Astrocyte of the cerebellum (primary cell): ENCODE data around the gene CDKAL1.

Experiments
- DNase-seq: peaks from one replicate; pipeline ENCODE4 v3.0.0-alpha.2; 2011; ENCODE audit warnings: low read depth
- H3K4me3 ChIP-seq: 2 replicates; pipeline ENCODE4 v1.5.1; 2011; ENCODE audit warnings: mild to moderate bottlenecking, low read depth, low read length, moderate library complexity
- in situ Hi-C: cut with HindIII; loops from 2 replicates; pipeline ENCODE4 v1.10.0; 2017; ENCODE audit warnings: low sequenced_read_pairs
- TF ChIP-seq, protein P1 (sequence below): IDR thresholded peaks from 2 replicates; pipeline ENCODE4 v1.5.1; 2012; ENCODE audit warnings: low read length, low read depth, moderate library complexity, mild to moderate bottlenecking; ENCODE audit errors: missing control alignments

CDKAL1 gene

DNA sequence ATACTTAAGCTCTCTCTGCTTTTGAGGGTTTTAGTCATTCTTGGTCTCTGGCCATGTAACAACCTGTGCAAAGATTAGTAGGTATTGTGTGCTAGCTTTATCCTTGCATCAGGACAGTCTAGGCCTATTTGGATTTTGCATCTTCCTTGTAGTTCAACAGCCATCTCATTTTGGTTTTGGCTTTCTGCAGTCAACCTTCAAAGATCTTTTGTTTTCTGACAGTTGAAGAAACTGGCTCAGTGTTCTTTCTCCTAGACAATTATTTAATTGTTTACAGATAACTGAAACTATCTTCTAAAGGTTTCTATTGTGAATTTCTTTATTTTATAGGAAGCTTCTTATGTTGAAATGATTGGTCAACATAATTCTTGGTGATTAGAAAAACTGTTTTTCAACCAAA lies 307.5 kb downstream of the CDKAL1 start:
- TF ChIP-seq, protein P1, sequence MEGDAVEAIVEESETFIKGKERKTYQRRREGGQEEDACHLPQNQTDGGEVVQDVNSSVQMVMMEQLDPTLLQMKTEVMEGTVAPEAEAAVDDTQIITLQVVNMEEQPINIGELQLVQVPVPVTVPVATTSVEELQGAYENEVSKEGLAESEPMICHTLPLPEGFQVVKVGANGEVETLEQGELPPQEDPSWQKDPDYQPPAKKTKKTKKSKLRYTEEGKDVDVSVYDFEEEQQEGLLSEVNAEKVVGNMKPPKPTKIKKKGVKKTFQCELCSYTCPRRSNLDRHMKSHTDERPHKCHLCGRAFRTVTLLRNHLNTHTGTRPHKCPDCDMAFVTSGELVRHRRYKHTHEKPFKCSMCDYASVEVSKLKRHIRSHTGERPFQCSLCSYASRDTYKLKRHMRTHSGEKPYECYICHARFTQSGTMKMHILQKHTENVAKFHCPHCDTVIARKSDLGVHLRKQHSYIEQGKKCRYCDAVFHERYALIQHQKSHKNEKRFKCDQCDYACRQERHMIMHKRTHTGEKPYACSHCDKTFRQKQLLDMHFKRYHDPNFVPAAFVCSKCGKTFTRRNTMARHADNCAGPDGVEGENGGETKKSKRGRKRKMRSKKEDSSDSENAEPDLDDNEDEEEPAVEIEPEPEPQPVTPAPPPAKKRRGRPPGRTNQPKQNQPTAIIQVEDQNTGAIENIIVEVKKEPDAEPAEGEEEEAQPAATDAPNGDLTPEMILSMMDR = no peak
- in situ Hi-C loops = no loop called here
- no peak overlapping the region for H3K4me3 ChIP-seq
- DNase-seq = no peak

DNA sequence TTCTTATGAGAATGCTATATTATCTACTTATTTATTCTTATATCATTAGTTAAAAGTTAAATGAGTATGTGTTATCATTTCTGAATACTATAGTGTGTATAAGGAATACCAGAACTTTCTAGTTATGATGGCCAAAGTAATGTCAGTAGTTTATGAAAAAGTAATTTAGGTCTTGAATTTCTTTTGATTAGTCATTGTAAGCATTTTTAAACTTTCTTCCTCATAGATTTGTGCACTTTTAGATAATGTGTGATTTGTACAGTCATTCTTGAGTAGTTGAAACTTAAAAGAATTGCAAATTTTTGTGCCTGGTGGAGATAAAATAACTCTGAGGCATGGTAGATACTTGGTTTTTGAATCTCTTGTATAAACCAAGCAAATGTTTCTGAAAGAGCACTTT lies 311.3 kb downstream of the CDKAL1 start:
- DNase-seq = no peak
- in situ Hi-C loops = no loop called here
- H3K4me3 ChIP-seq = no peak overlapping the region
- TF ChIP-seq, protein P1 = no peak

DNA sequence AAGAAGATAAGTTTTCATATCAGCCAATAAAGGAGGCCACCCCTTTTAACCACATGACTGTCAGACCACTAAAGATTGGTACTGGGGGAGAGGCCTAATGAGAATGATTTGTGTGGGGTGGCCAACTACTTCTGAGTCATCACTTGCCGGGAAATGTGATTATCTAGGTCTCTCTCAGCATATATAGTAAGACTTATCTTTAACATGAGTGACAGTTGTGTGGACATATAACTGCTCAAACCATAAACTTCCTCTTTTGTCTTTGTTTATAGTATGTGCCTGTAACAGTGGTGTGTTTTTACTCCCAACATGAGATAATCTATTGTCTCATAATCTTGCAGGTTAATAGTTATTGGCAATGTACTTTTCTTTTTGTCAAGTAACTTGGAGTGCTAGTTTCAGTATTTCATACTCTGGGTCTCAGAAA lies 312.4 kb downstream of the CDKAL1 start:
- H3K4me3 ChIP-seq = no peak overlapping the region
- in situ Hi-C loops = no loop called here
- TF ChIP-seq, protein P1 = no peak
- DNase-seq = no peak

DNA sequence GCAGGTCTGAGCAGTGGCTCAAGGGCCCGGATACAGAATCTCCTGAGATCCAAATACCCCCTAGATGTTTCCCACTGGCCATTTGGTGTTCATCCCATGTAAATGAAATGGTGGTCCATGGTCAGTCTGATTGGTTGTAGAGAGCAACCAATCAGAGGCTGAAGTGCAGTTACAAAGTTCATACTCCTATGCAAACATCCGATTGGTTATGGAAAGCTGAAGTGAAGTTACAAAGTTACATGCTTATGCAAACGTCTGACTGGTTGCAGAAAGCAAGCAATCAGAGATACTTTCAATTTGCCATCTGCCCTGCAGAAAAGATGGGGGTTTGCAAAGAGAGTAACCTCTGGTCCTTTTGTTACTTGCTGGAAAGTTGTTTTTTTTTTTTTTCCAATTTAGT lies 313.6 kb downstream of the CDKAL1 start:
- H3K4me3 ChIP-seq = no peak overlapping the region
- DNase-seq = no peak
- in situ Hi-C loops = no loop called here
- TF ChIP-seq, protein P1 = no peak

DNA sequence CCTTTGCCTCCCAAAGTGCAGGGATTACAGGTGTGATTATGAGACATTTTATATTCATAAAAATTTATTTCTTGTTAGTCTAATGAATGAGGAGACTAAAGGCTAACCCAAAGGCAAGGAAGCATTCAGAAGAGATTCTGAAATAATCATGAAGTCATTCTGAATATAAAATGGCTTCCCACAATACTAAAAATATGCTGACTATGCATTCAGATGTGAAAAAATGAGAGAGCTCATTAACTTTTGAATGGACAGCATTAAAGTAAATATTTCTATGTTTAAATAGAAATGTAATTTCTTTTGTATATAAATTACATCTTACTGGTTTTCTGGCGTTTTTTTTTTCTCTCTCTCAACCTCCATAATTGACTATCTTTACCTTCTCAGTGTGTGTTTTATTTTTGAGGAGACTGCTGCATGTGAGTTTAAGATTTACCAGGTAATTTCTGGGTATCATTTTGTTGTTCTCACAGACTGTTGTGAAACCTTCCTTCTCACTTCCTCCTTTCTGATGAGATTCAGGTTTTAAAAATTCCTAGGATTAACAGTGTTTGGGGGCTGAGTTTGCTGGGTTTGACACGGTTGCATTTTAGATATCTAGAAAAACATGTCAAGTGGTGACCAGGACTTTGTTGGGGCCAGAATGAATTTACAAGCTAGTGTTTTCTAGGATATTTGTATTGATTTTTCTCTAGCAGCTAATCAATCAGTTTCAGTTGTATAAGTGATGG lies 316.6 kb downstream of the CDKAL1 start:
- no peak for DNase-seq
- TF ChIP-seq, protein P1 = no peak
- in situ Hi-C loops = no loop called here
- H3K4me3 ChIP-seq = no peak overlapping the region

DNA sequence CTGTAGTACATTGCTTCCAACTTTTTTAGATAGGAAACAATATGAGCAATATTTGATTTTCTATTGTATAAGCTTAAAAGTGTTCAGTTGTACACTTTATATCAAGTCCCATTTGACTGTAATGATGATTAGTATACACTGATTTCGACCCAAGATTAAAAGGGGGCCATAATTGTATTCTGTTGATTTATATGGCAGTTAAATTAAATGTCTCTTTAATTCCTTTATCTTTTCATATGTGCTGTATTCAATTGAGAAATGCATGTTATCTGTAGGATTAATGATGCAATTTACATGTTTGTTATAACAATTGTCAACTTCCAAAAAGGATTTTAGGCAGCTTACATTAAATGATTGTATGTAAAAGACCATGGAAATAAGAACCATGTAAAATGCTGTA lies 317.5 kb downstream of the CDKAL1 start:
- DNase-seq = no peak
- no peak overlapping the region for H3K4me3 ChIP-seq
- TF ChIP-seq, protein P1 = no peak
- in situ Hi-C loops = no loop called here
